NCI-H187 (cell line): ENCODE results near the gene ADARB2.
A peak's percentile ranks its signal among the peaks of the same experiment; 100 is the strongest.
"Not testable (repeated sequence)": the region's sequence is repeated elsewhere in the genome, so short reads cannot be mapped to it uniquely, and the experiment has no call there.

Experiments
- DNase-seq, 2 experiments: peaks; one replicate each; lab custom pipeline; 2025; lab: John Stamatoyannopoulos, UW

Gene ADARB2

GRCh38 chr10:1425879-1426278 lies 311.4 kb downstream of the ADARB2 start:
- DNase-seq, result no peak

GRCh38 chr10:1424648-1425047 lies 312.7 kb downstream of the ADARB2 start:
- no peak for DNase-seq

- DNase-seq, result no peak
These were observed 313.6 kb downstream of the ADARB2 start for GRCh38 chr10:1423676-1424253.

- DNase-seq, result no peak
These were observed 315.1 kb downstream of the ADARB2 start for GRCh38 chr10:1422275-1422674.

GRCh38 chr10:1420661-1421362 lies 316.5 kb downstream of the ADARB2 start:
- peak; percentile 86 to 87 for DNase-seq

- no peak for DNase-seq
These were observed 317.3 kb downstream of the ADARB2 start for GRCh38 chr10:1419796-1420610.

- DNase-seq, result no peak
These were observed 319.2 kb downstream of the ADARB2 start for GRCh38 chr10:1418031-1418550.

GRCh38 chr10:1417574-1417973 lies 319.8 kb downstream of the ADARB2 start:
- DNase-seq, result no peak

- no peak for DNase-seq
These were observed 320.8 kb downstream of the ADARB2 start for GRCh38 chr10:1416456-1417037.

GRCh38 chr10:1414893-1415292 lies 322.4 kb downstream of the ADARB2 start:
- no peak for DNase-seq

- DNase-seq, result not testable (repeated sequence)
These were observed 323.0 kb downstream of the ADARB2 start for GRCh38 chr10:1414346-1414745.

GRCh38 chr10:1413823-1414222 lies 323.5 kb downstream of the ADARB2 start:
- DNase-seq, result no peak

GRCh38 chr10:1413256-1413655 lies 324.1 kb downstream of the ADARB2 start:
- DNase-seq, result no peak

GRCh38 chr10:1412531-1413189 lies 324.7 kb downstream of the ADARB2 start:
- peak; percentile 61 to 67 for DNase-seq

- no peak for DNase-seq
These were observed 325.4 kb downstream of the ADARB2 start for GRCh38 chr10:1411956-1412355.

- DNase-seq, result no peak
These were observed 325.9 kb downstream of the ADARB2 start for GRCh38 chr10:1411451-1411850.

GRCh38 chr10:1410469-1411395 lies 326.6 kb downstream of the ADARB2 start:
- no peak for DNase-seq

GRCh38 chr10:1410032-1410431 lies 327.3 kb downstream of the ADARB2 start:
- DNase-seq, result no peak

- DNase-seq, result no peak
These were observed 327.9 kb downstream of the ADARB2 start for GRCh38 chr10:1409392-1409791.

GRCh38 chr10:1408651-1409367 lies 328.5 kb downstream of the ADARB2 start:
- DNase-seq, result no peak
